ENCODE results near the gene TRMO.

DNA sequence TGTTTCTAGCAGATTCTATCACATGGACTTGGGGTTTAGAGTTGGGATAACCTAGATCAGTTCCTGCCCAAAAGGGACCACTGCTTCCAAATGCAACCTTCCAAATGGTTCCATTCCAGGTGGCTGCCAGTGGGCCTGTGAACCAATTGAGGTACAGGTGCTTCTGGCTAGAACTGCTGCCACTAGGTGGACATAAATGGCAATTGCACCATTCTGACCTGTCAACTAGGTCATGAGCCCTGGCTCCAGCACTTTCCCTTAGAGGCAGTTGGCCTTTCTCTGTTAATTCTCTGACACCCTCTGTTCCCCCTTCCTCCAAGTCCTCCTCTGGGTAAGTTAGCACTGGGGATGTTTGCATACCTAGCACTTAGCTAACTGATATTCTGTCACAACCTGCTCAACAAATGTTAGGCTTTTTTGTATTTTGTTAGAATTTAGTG, 32.3 kb upstream of the TRMO start:
- TF ChIP-seq CTCF (IDR thresholded peaks at IDR 0.05) (peak in 1 of 3 experiments; percentile 25), POLR2A (IDR thresholded peaks at IDR 0.05) (no peak)

All from vagina (tissue), 2 donors.